SHP77 treated with DMSO at 0.1 percent for 48 hours (cell line): ENCODE measurements around the gene EXOSC5.
A peak's percentile ranks its signal among the peaks of the same experiment; 100 is the strongest.
"Not testable (repeated sequence)": the region's sequence is repeated elsewhere in the genome, so short reads cannot be mapped to it uniquely, and the experiment has no call there.

Experiments
- DNase-seq: peaks from one replicate; lab custom pipeline; 2025; lab: John Stamatoyannopoulos, UW

EXOSC5 gene

GRCh38 chr19:41397086-41398049 lies at the start of gene EXOSC5, which contains the start of gene BCKDHA:
Gene EXOSC5, minus strand, starts transcription at chr19:41397359. Its CDS starts 31 bp downstream, at chr19:41397328.
Gene BCKDHA, plus strand, starts transcription at chr19:41397818. Its CDS starts 10 bp downstream, at chr19:41397828.
- peak; percentile 98 for DNase-seq

- DNase-seq, result no peak
Measured at GRCh38 chr19:41445575-41445974, 48.4 kb upstream of the EXOSC5 start.

DNA sequence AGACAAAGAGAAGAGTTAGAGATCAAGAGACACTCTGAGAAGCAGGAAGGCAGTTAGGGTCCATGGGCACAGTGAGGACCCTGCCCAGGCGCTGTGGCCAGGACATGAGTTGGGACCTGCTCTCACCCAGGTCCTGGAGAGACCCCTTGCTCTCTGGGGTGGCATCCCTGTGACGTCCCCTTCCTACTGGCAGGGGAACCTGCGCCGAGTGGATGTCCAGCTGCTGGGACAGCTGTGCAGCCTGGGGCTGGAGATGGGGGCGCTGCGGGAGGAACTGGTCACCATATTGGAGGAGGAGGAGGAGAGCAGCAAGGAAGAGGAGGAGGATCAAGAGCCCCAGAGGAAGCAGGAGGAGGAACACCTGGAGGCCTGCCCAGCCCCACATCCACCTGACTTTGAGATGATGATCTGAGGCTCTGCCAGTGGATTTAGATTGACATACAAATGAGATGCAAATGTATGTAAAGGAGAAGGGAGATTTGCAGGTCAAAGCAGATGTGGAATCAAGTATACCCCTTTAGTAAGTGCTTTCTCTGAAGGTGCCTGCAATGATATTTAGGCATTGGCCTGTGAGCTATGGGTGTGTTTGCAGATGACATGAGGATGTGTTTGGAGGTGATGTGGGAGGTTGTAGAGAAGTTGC lies 46.8 kb upstream of the EXOSC5 start:
- no peak for DNase-seq

- DNase-seq, result no peak
Measured at GRCh38 chr19:41442473-41443355, 45.6 kb upstream of the EXOSC5 start, which contains the start of gene ERICH4. Gene ERICH4, plus strand, starts transcription at chr19:41443156. Its CDS starts 14 bp downstream, at chr19:41443170.

DNA sequence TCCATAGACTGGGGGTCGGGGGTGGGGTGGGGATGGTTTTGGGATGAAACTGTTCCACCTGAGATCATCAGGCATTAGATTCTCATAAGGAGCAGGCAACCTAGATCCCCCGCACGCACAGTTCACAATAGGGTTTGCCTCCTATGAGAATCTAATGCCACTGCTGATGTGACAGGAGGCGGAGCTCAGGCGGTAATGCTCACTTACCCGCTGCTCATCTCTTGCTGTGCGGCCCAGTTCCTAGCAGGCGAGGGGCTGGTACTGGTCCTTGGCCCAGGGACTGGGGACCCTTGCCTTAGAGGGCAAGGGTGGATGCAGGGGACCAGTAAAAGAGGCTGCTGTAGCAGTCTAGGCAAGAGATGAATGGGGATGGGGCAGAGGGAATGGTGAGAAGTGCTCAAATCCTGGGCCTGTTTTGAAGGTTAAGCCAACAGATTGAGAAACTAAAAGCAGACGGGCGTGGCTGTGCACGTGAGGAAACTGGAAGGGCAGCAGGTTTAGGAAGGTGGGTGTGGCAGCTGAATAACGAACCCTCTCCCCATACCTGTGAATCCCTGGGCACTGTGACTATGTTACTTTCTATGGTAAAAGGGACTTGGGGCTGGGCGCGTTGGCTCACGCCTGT lies 44.3 kb upstream of the EXOSC5 start:
- no peak for DNase-seq

- DNase-seq, result peak; percentile 97
Measured at GRCh38 chr19:41439441-41440222, 42.5 kb upstream of the EXOSC5 start, which contains the start of gene DMAC2. Gene DMAC2, minus strand, starts transcription at chr19:41439912. Its CDS starts 13 bp downstream, at chr19:41439899.

- no peak for DNase-seq
Measured at GRCh38 chr19:41437944-41438574, 40.9 kb upstream of the EXOSC5 start.

GRCh38 chr19:41436674-41436951 lies 39.5 kb upstream of the EXOSC5 start:
- DNase-seq, result no peak

- no peak for DNase-seq
Measured at GRCh38 chr19:41435936-41436673, 38.9 kb upstream of the EXOSC5 start.

- DNase-seq, result not testable (repeated sequence)
Measured at GRCh38 chr19:41435376-41435775, 38.2 kb upstream of the EXOSC5 start.

DNA sequence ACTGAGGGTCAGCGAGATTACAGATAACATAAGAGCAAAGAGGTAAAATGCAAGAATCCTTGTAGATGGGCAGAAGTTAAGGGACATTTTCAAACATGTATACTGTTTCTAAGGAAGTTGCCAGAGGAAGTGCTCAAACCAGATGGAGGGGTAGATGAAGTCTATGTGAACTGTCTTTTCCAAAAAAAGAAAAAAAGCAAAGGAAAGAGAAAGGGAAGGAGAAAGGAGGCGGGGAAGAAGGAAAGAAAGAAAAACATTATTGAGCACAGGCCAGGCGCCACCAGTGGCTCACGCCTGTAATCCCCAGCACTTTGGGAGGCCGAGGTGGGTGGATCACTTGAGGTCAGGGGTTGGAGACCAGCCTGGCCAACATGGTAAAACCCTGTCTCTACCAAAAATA lies 37.3 kb upstream of the EXOSC5 start:
- no peak for DNase-seq

GRCh38 chr19:41433171-41433570 lies 36.0 kb upstream of the EXOSC5 start:
- DNase-seq, result no peak

- DNase-seq, result no peak
Measured at GRCh38 chr19:41431426-41432386, 34.5 kb upstream of the EXOSC5 start.

DNA sequence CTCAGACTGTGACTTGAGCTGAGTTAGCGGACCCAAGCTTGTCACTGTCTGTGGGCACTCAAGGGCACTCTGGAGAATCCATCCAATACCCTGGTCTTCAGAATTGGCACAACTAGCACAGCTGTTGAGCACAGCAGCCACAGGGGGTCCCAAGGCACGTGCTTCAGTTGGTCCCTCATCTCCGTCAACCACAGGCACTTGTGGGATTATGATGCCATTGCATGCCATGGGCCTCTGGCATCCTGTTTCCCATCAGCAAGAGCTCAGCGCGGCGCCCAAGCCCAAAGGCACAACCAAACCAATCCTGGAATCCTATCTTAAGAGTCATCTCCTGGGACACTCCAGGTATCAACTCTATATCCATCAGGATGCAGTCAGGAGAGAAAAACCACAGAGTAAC lies 33.8 kb upstream of the EXOSC5 start:
- DNase-seq, result no peak

- DNase-seq, result no peak
Measured at GRCh38 chr19:41428481-41428859, 31.3 kb upstream of the EXOSC5 start.

DNA sequence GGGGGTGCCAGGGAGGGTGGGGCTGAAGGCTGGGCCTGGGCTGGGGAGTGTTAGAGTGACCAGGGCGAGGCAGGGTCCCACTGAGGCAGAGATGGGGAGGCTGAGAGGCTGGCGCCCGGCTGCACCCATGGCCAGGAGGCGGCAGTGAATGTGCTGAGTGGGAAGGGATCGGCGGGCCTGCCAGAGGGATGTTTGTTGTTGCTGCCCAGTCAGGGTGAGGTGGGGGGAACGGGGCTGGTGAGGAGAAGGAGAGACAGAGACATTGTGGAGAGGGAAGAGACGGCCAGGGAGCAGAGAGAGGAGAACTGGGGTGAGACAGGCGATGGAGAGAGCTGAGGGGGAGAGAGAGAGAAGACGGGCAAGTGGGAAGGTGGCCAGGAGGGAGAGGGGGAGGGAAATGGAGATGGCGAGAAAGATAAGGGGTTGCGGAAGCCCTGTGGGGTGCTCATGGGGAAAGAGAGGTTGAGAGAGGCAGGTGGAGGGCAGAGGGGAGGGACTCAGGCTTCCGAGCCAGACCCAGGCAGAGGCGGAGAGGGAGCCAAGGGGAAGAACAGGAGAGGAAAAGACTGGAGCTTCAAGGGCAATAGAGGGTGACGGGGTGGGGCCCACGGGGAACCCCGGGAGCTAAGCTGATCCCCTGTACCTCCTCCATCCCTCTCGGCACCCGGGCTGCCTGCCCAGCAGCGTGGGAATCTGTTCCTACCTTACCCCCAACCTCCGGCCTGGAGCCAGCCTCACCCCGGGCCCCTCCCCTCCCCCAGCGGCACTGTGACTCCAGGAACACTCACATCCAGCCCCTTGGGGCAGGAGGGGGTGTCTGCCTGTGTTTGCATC lies 30.7 kb upstream of the EXOSC5 start:
- DNase-seq, result peak; percentile 24

GRCh38 chr19:41426952-41427646 lies 29.9 kb upstream of the EXOSC5 start, which contains the start of gene B3GNT8:
Gene B3GNT8, minus strand, starts transcription at chr19:41427374. Its CDS starts 596 bp downstream, at chr19:41426778.
- peak; percentile 25 for DNase-seq
